Parathyroid adenoma (tissue), 2 donors: ENCODE results near the gene KLF1.

ENCODE experiments used
- H2AFZ ChIP-seq: fragments of 300-600 bp; sonication (generic); one replicate; pipeline ENCODE4 v1.7.0; 2017; ENCODE audit warnings: antibody characterized with exemption, mild to moderate bottlenecking
- H3K27ac ChIP-seq: fragments of 300-600 bp; sonication (generic); one replicate; pipeline ENCODE4 v1.7.0; 2017
- H3K27me3 ChIP-seq: fragments of 300-600 bp; sonication (generic); one replicate; pipeline ENCODE4 v1.7.0; 2017; ENCODE audit warnings: low read length; ENCODE audit not compliant: control insufficient read depth, insufficient read depth
- H3K36me3 ChIP-seq: fragments of 300-600 bp; sonication (generic); one replicate; pipeline ENCODE4 v1.7.0; 2017; ENCODE audit warnings: low read length; ENCODE audit not compliant: control insufficient read depth, insufficient read depth
- H3K4me1 ChIP-seq: fragments of 300-600 bp; sonication (generic); one replicate; pipeline ENCODE4 v1.7.0; 2017; ENCODE audit warnings: control low read depth
- H3K4me2 ChIP-seq: fragments of 300-600 bp; sonication (generic); one replicate; pipeline ENCODE4 v1.7.0; 2017; ENCODE audit warnings: low read length
- H3K4me3 ChIP-seq: fragments of 300-600 bp; sonication (generic); one replicate; pipeline ENCODE4 v1.7.0; 2017; ENCODE audit warnings: low read depth, low read length
- H3K79me2 ChIP-seq: fragments of 300-600 bp; sonication (generic); one replicate; pipeline ENCODE4 v1.7.0; 2017; ENCODE audit warnings: control low read depth
- H3K9ac ChIP-seq: fragments of 300-600 bp; sonication (generic); one replicate; pipeline ENCODE4 v1.7.0; 2017; ENCODE audit warnings: mild to moderate bottlenecking
- H3K9me3 ChIP-seq: fragments of 300-600 bp; sonication (generic); one replicate; pipeline ENCODE4 v1.7.0; 2017; ENCODE audit warnings: low read length; ENCODE audit not compliant: control insufficient read depth
- TF ChIP-seq, protein P1 (sequence below): fragments of 300-600 bp; sonication (generic); IDR thresholded peaks from one replicate; pipeline ENCODE4 v1.7.0; 2017; ENCODE audit warnings: antibody characterized with exemption, mild to moderate bottlenecking
- donor health status: primary hyperparathyroidism.

Gene KLF1

DNA sequence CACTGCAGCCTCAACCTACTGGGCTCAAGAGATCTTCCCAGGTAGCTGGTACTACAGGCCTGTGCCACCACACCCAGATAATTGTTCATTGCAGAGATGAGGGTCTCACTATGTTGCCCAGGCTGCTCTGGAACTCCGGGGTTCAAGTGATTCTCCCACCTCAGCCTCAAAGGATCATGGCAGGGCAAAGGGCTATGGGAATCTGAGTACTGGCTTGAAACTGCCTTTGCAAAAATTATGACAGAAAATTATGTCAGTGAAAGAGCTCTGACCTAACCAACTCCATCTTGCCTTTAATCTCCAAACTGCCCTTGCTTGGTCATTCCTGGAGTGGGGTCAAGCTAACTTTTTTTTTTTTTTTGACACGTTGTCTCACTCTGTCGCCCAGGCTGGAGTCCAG lies 4.4 kb downstream of the KLF1 start:
- Histone ChIP-seq H3K4me2 (no peak overlapping the region), H2AFZ (no peak overlapping the region), H3K27ac (no peak overlapping the region), H3K79me2 (no peaks in the 10 kb centered on the region), H3K4me1 (no peaks in the 10 kb centered on the region), H3K9me3 (no peaks in the 10 kb centered on the region), H3K27me3 (no peaks in the 10 kb centered on the region), H3K9ac (no peak overlapping the region), H3K36me3 (no peaks in the 10 kb centered on the region), H3K4me3 (no peak overlapping the region)
- TF ChIP-seq, protein P1, sequence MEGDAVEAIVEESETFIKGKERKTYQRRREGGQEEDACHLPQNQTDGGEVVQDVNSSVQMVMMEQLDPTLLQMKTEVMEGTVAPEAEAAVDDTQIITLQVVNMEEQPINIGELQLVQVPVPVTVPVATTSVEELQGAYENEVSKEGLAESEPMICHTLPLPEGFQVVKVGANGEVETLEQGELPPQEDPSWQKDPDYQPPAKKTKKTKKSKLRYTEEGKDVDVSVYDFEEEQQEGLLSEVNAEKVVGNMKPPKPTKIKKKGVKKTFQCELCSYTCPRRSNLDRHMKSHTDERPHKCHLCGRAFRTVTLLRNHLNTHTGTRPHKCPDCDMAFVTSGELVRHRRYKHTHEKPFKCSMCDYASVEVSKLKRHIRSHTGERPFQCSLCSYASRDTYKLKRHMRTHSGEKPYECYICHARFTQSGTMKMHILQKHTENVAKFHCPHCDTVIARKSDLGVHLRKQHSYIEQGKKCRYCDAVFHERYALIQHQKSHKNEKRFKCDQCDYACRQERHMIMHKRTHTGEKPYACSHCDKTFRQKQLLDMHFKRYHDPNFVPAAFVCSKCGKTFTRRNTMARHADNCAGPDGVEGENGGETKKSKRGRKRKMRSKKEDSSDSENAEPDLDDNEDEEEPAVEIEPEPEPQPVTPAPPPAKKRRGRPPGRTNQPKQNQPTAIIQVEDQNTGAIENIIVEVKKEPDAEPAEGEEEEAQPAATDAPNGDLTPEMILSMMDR = no peak

- Histone ChIP-seq H3K79me2 (no peaks in the 10 kb centered on the region), H3K9ac (no peak within 1 kb of the TSS), H3K27me3 (no peaks in the 10 kb centered on the region), H3K4me2 (peak within 1 kb of the TSS; percentile 63), H2AFZ (peak within 1 kb of the TSS; percentile 89), H3K4me1 (no peaks in the 10 kb centered on the region), H3K4me3 (peak within 1 kb of the TSS; percentile 82), H3K9me3 (no peaks in the 10 kb centered on the region), H3K27ac (peak within 1 kb of the TSS; percentile 72), H3K36me3 (no peaks in the 10 kb centered on the region)
- TF ChIP-seq, protein P1 = no peak
Measured at GRCh38 chr19:12881172-12881808, 5.7 kb downstream of the KLF1 start, which contains the start of gene DNASE2. Gene DNASE2 (minus strand): TSS chr19:12881449. CDS start chr19:12881375, 74 bp downstream.

- H3K27me3 ChIP-seq = no peaks in the 10 kb centered on the region
- H3K4me3 ChIP-seq = peak overlapping the region; percentile 82
- no peaks in the 10 kb centered on the region for H3K4me1 ChIP-seq
- TF ChIP-seq, protein P1 = no peak
- H3K9ac ChIP-seq = no peak overlapping the region
- peak overlapping the region; percentile 72 for H3K27ac ChIP-seq
- H3K79me2 ChIP-seq = no peaks in the 10 kb centered on the region
- H3K9me3 ChIP-seq = no peaks in the 10 kb centered on the region
- no peaks in the 10 kb centered on the region for H3K36me3 ChIP-seq
- peak overlapping the region; percentile 89 for H2AFZ ChIP-seq
- peak overlapping the region; percentile 63 for H3K4me2 ChIP-seq
Measured at GRCh38 chr19:12880551-12881171, 6.3 kb downstream of the KLF1 start.

DNA sequence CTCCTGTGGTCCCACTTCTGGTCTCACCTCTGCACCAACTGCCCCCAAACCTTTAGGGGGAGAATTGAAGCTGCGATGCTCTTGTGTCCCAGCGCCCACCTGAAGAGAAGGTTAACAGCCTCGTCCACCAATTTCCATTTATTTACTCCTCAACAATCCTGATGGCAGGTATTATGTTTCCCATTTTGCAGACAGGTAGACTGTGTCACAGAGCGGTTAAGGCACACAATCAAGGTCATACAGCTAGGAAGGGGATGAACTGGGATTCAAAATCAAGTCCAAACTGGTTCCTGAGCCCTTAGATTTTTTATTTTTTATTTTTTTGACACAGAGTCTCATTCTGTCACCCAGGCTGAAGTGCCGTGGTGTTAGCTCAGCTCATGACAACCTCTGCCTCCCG lies 11.9 kb downstream of the KLF1 start:
- no peak overlapping the region for H2AFZ ChIP-seq
- no peak overlapping the region for H3K9ac ChIP-seq
- H3K79me2 ChIP-seq = no peaks in the 10 kb centered on the region
- no peak overlapping the region for H3K4me3 ChIP-seq
- no peaks in the 10 kb centered on the region for H3K9me3 ChIP-seq
- H3K4me2 ChIP-seq = no peak overlapping the region
- H3K36me3 ChIP-seq = no peaks in the 10 kb centered on the region
- H3K27me3 ChIP-seq = no peaks in the 10 kb centered on the region
- no peaks in the 10 kb centered on the region for H3K4me1 ChIP-seq
- no peak overlapping the region for H3K27ac ChIP-seq
- TF ChIP-seq, protein P1 = no peak
